GM12892 (cell line): ENCODE data around the gene FAM193A.

ENCODE experiments used
- POLR2AphosphoS5 ChIP-seq: IDR thresholded peaks from 2 replicates; pipeline ENCODE4 v1.6.1; 2011; ENCODE audit warnings: low read depth, low read length, control low read depth
- TAF1 ChIP-seq: IDR thresholded peaks from 2 replicates; pipeline ENCODE4 v1.6.1; 2011; ENCODE audit warnings: low read depth, mild to moderate bottlenecking, control low read depth, low read length, borderline replicate concordance

DNA sequence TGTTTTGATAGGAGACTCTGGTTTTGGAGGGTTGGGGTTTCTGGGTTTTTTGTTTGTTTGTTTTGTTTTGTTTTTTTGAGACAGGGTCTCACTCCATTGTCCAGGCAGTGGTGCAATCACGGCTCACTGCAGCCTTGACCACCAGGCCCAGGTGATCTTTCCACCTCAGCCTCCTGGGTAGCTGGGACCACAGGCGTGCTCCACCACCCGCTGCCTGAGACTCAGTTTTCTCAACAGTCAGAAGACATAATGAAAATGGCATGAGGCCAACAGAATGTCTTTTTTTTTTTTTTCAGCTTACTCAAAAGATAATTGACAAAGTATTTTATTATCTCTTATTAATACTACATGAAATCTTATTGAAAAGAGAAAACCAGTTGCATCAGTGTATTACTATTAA is 187.3 kb downstream of the FAM193A start:
- no peak for TF ChIP-seq POLR2AphosphoS5
- no peak for TF ChIP-seq TAF1
